NCI-H524 (cell line): Measurements from ENCODE around the gene BROX.
A peak's percentile ranks its signal among the peaks of the same experiment; 100 is the strongest.
"Not testable (repeated sequence)": the region's sequence is repeated elsewhere in the genome, so short reads cannot be mapped to it uniquely, and the experiment has no call there.

Experiments used
- DNase-seq, 2 experiments: peaks; one replicate each; lab custom pipeline; 2025; lab: John Stamatoyannopoulos, UW

The BROX gene, protein sequence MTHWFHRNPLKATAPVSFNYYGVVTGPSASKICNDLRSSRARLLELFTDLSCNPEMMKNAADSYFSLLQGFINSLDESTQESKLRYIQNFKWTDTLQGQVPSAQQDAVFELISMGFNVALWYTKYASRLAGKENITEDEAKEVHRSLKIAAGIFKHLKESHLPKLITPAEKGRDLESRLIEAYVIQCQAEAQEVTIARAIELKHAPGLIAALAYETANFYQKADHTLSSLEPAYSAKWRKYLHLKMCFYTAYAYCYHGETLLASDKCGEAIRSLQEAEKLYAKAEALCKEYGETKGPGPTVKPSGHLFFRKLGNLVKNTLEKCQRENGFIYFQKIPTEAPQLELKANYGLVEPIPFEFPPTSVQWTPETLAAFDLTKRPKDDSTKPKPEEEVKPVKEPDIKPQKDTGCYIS

DNA sequence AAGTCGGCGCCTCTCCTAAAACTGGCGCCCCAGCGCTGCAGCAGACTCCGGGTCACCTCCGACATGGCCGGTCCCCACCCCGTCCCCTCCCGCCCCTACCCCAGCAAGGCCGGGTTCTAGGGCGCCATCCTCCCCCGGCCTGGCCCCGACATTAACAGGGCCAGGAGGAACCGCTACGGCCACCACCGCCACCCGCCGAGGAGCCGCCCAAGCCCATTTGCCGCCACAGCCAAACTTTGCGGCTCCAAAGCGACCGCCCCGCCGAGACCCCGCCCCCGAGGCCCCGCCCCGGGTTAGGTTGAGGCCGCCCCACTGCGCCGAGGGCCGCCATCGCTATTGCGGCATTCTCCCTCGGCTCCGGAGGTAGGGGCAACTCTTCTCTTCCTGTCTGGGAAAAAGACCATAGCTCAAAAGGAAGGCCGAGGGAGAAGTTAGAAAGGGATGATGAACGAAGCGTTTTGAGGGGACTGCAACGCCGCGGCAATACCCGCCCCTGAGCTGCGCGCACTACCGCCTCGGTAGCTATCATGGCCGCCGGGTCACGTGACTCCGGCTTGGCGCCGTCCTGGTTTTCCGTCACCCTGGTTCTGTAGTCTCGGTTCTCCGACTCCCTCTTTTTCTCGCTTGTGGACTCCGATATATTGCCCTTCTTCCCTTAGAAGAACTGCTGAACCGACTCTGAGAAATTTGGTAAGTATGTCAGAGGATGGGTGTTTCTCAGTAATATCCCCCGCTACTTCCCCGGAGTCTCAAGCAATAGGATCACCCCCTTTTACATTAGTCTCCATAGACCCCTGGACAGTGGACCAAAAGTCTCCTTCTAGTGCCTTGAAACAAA, at the start of gene BROX, which contains the start of gene AIDA:
BROX (plus strand) TSS at position 312 of the 838 bp plus-strand sequence. CDS start 3,136 bp downstream, outside the sequence.
AIDA (minus strand) TSS at position 239 of the 838 bp plus-strand sequence; CDS start at position 65, 174 bp downstream.
- DNase-seq: peak; percentile 76 to 77

- DNase-seq: no peak
Observed at GRCh38 chr1:222663431-222663934, 48.9 kb upstream of the BROX start.

DNA sequence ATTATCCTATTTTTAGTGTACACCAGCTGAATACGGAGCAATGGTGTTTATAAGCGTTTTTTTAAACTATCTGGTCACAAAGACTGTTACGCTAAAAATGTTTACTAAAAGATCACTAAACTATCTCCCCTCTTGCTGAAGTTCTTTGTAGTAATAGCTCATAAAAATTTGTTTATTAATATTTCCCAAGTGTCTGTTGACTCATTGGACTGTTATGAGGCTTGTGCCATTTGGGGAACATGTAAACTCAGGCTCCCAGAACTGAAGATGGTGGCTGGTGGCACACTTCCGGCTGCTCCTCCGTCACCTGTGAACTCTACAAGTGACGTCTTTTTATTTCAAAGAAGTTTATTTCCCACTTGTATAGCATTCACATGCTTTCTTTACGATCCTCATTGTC, 46.4 kb upstream of the BROX start:
- no peak for DNase-seq

DNA sequence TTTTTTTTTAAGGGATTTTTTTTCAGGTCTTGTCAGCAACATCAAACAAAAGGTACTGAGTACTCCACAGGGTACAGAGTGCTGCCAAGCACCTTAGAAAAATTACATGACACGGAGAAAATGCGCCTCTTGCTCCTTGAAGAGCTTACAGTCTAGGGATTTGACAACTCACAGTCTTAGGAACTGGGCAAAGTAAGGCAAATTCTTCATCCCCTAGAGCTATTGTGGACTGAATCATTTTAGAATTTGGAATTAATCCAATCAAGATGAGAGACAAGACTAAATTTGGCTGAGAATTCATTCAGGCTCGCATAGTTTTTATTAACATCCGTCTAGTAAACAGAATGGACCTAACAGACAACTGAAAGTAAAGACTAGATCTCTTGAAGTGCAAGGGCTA, 44.2 kb upstream of the BROX start:
- not testable (repeated sequence) for DNase-seq

GRCh38 chr1:222669107-222669506, 43.3 kb upstream of the BROX start:
- DNase-seq: not testable (repeated sequence)

GRCh38 chr1:222670110-222670509, 42.3 kb upstream of the BROX start:
- no peak for DNase-seq

GRCh38 chr1:222680080-222680479, 32.3 kb upstream of the BROX start:
- DNase-seq: no peak

- DNase-seq: peak; percentile 10 to 41
Observed at GRCh38 chr1:222691016-222691415, 21.3 kb upstream of the BROX start.

GRCh38 chr1:222694927-222695326, 17.4 kb upstream of the BROX start:
- no peak for DNase-seq

DNA sequence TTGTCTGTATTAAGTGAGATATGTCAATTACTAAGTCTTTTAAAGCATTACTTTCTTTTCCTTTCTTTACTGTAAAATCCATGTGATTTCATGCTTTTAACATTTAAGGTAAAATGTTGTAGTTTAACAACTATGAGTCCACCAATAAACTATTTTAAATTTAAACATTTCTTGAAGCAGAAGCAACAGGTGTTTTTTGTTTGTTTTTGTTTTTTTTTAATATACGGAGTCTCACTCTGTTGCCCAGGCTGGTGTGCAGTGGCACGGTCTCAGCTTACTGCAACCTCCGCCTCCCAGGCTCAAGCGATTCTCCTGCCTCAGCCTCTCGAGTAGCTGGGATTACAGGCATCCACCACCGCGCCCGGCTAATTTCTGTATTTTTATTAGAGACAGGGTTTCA, 15.6 kb upstream of the BROX start:
- no peak for DNase-seq

DNA sequence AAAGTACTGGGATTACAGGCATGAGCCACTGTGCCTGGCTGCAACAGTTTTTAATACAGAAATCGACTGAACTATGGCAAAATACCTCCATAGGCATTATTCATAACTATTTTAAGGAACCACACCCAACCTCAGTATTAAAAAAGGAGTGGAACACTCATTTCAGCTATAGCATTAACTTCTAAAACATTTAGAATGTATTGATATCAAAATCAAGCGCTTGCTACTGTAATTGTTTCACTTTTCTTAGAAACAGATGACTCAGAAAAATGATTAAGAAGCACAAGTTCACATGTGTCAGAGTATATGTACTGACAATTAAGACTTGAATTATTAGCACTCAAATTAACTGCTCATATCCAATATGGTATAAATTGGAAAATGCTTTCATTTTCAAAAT, 15.2 kb upstream of the BROX start:
- DNase-seq: no peak

GRCh38 chr1:222697826-222698225, 14.5 kb upstream of the BROX start:
- no peak for DNase-seq

DNA sequence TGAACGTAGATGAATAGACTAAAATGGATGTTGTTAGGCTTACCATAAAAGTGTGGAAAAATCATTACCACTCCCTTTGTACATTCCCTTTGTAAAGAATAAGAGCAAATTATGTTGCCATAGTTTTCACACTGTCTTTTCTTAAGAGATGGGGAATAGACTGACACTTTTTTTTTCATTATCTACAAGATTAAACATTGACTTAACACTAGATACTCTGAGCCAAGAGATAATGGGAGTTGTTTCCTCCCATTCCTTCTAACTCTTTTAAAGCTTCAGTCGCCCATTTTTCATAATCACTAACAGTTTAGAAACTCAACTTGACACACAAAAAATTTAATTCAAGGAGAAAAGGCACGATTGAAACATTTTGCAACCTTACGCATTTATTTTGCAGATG, 10.2 kb upstream of the BROX start:
- no peak for DNase-seq

- DNase-seq: no peak
Observed at GRCh38 chr1:222704260-222704659, 8.1 kb upstream of the BROX start.

DNA sequence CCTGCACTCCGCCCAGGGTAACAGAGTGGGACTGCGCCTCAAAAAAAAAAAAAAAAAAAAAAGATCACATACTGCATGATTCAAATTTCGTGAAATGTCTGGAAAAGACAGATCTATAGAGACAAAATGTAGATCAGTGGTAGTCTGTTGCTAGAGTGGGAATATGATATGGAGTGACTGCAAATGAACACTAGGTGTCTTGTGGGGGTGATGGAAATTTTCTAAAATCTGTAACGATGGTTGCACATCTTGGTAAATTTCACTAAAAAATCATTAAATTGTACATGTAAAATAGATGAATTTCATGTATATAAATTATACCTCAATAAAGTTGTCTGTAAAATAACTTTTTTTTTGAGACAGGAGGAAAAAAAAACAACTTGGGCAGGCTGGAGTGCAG, 5.5 kb upstream of the BROX start:
- no peak for DNase-seq

DNA sequence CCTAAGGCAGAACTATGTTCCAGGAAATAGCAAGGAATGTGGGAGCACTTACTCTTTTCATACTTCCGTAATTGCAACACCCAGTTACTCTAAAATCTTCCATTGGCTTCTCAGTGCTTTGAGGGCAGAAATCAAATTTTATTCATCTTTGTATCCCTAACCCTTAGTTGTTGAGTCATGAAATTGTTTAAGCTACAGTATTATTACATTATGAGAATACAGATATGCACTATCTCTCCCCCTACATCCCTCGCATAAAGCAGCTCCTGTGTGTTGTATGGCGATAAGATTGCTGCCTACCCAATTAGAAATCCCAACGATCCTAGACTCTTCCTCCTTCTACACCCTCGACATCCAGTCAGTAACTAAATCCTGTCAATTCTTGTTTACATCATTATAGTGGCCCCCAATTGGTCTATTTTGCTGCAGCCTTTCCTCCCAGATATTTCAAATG, 2.6 kb upstream of the BROX start:
- DNase-seq: no peak

DNA sequence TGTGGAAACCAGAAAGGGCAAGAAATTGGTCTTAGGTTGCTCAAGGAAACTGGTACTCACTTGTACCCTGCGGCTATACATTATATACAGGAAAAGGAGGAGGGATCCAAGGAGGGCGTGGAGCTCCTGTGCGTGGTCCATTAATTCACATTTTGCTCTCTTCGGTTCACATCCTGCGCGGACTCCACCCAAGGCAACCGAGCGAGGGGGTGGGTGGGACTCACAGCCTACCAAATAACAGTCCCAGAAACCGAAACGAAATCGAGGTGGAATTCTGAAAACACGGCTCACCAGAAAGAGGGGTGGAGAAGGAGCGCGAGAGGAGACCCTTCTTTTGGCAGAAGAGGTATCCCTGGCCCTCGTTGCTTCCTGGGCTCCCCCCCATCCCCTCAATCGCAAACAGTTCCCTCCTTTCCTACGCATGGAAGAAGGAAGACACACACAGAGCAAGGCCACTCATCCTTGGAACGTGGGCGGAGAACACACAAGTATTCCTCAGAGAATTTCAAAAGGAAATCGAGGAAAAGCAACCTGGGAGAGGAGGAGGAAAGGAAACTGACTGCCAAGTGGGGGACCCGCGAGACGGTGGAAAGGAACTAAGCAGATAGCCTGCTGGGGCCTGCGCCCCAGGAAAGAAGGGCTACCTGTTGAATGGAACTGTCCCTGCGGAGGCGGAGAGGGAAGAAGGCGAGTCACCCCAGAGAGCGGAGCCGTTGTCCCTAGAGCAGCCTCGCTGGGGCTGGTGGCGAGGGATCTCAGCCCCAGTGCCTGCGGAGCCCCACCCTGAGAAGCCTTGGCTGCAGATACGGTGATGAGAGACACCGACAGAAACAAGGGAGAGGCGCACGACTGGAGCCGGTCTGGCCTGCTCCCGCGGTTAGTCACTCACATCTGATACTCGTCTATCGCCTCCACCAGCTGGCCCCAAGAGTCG, 778 bp upstream of the BROX start:
- DNase-seq: peak; percentile 49 to 51

GRCh38 chr1:222713091-222713961, 962 bp downstream of the BROX start:
- peak; percentile 89 to 95 for DNase-seq

GRCh38 chr1:222716393-222716792, 4.0 kb downstream of the BROX start:
- DNase-seq: no peak

DNA sequence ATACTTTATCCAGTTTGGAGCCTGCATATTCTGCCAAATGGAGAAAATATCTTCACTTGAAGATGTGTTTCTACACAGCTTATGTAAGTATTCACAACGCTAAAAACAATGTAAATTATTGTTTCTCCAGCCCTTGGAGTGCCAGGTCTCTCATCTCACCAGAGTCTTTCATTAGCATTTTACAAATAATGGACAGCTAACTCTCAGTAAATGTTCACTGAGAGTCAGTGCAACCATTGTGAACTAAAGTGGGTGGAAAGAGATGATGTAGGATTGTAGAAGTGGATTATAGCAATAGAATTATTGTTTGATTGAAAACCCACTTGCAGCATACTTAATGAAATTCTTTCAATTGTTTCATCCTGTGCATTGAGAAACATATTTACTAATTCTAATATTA, 16.4 kb downstream of the BROX start:
- DNase-seq: no peak

DNA sequence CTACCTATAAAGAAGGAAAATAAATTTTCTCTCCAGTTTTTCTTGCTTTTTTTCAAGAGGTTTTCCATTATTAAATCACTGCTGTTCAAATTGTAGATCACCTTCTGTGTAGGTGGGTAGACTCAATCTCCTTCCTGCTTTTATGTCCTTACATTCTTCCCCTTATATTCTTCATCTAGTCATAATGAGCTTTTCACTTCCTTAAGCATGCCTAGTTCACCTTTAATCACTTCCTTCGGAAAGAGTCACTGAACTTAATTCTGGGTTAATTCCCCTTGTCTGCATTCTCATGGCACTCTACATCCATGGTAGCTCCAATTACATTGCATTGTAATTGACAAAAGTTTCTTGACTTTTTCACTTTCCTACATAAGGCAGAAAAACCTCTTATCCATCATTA, 18.5 kb downstream of the BROX start:
- no peak for DNase-seq
